H9 (cell line): Measurements from ENCODE around the gene DEGS2. TPM values are rescaled to one million over a fixed set of nuclear protein-coding genes. Genes with fewer than 3 reads are reported as not detected.
A peak's percentile ranks its signal among the peaks of the same experiment; 100 is the strongest.

ENCODE experiments used
- DNase-seq: peaks from one replicate; pipeline ENCODE4 v3.0.0-alpha.2; 2017
- H2AFZ ChIP-seq: one replicate; pipeline ENCODE4 v1.6.1; 2013; ENCODE audit warnings: mild to moderate bottlenecking, low read length, control low read depth, moderate library complexity
- H2AK5ac ChIP-seq: 2 replicates; pipeline ENCODE4 v1.6.1; 2013; ENCODE audit warnings: low read length, control low read depth, mixed read lengths; ENCODE audit not compliant: insufficient read length
- H2BK120ac ChIP-seq: one replicate; pipeline ENCODE4 v1.6.1; 2013; ENCODE audit warnings: low read depth, mild to moderate bottlenecking, low read length, control low read depth, inconsistent platforms; ENCODE audit not compliant: poor library complexity, severe bottlenecking
- H2BK12ac ChIP-seq: 2 replicates; pipeline ENCODE4 v1.6.1; 2013; ENCODE audit warnings: low read length, control low read depth, mixed read lengths, low read depth; ENCODE audit not compliant: insufficient read length
- H2BK15ac ChIP-seq: 2 replicates; pipeline ENCODE4 v1.6.1; 2013; ENCODE audit warnings: low read depth, low read length, control low read depth
- H2BK20ac ChIP-seq: one replicate; pipeline ENCODE4 v1.6.1; 2013; ENCODE audit warnings: low read depth, mild to moderate bottlenecking, low read length, control low read depth, inconsistent platforms; ENCODE audit not compliant: poor library complexity, severe bottlenecking
- H2BK5ac ChIP-seq: 2 replicates; pipeline ENCODE4 v1.6.1; 2013; ENCODE audit warnings: low read length, control low read depth, mixed read lengths; ENCODE audit not compliant: insufficient read length
- H3K14ac ChIP-seq: 2 replicates; pipeline ENCODE4 v1.6.1; 2013; ENCODE audit warnings: low read length, control low read depth; ENCODE audit not compliant: insufficient read depth
- H3K18ac ChIP-seq: 2 replicates; pipeline ENCODE4 v1.6.1; 2013; ENCODE audit warnings: low read depth, mild to moderate bottlenecking, mixed read lengths, low read length, control low read depth; ENCODE audit not compliant: insufficient read length
- H3K23ac ChIP-seq: 2 replicates; pipeline ENCODE4 v1.6.1; 2013; ENCODE audit warnings: low read length, control low read depth, mixed read lengths, low read depth; ENCODE audit not compliant: insufficient read length
- H3K23me2 ChIP-seq: 2 replicates; pipeline ENCODE4 v1.6.1; 2013; ENCODE audit warnings: low read depth, mild to moderate bottlenecking, mixed read lengths, low read length, control low read depth; ENCODE audit not compliant: insufficient read length, poor library complexity, severe bottlenecking
- H3K27ac ChIP-seq: 2 replicates; pipeline ENCODE4 v1.5.1; 2013; ENCODE audit warnings: low read length, control low read depth, mixed read lengths, low read depth; ENCODE audit not compliant: insufficient read length
- H3K27me3 ChIP-seq: 2 replicates; pipeline ENCODE4 v1.6.1; 2013; ENCODE audit warnings: low read length, control low read depth, inconsistent platforms; ENCODE audit not compliant: insufficient read depth
- H3K4ac ChIP-seq: 2 replicates; pipeline ENCODE4 v1.6.1; 2013; ENCODE audit warnings: low read depth, mild to moderate bottlenecking, control low read depth, inconsistent platforms, low read length, moderate library complexity
- H3K4me1 ChIP-seq: 2 replicates; pipeline ENCODE4 v1.6.1; 2013; ENCODE audit warnings: low read length, control low read depth, inconsistent platforms; ENCODE audit not compliant: insufficient read depth
- H3K4me2 ChIP-seq: 2 replicates; pipeline ENCODE4 v1.6.1; 2013; ENCODE audit warnings: low read length, control low read depth, mixed read lengths; ENCODE audit not compliant: insufficient read length, insufficient read depth
- H3K56ac ChIP-seq: 2 replicates; pipeline ENCODE4 v1.6.1; 2013; ENCODE audit warnings: low read depth, mild to moderate bottlenecking, mixed read lengths, low read length, control low read depth; ENCODE audit not compliant: insufficient read length
- H3K79me1 ChIP-seq: 2 replicates; pipeline ENCODE4 v1.6.1; 2013; ENCODE audit warnings: low read depth, mild to moderate bottlenecking, moderate library complexity, low read length, control low read depth, inconsistent platforms; ENCODE audit not compliant: insufficient read depth, poor library complexity, severe bottlenecking
- H3K79me2 ChIP-seq: 2 replicates; pipeline ENCODE4 v1.6.1; 2013; ENCODE audit warnings: low read length, control low read depth, inconsistent platforms; ENCODE audit not compliant: insufficient read depth
- H3K9ac ChIP-seq: 2 replicates; pipeline ENCODE4 v1.6.1; 2013; ENCODE audit warnings: low read length, control low read depth, mixed read lengths; ENCODE audit not compliant: insufficient read length; ENCODE audit errors: extremely low read depth
- H3K9me3 ChIP-seq: one replicate; pipeline ENCODE4 v1.6.1; 2013; ENCODE audit warnings: low read depth, low read length, inconsistent platforms; ENCODE audit not compliant: control insufficient read depth
- H3T11ph ChIP-seq: one replicate; pipeline ENCODE4 v1.6.1; 2013; ENCODE audit warnings: mild to moderate bottlenecking, low read length, control low read depth, inconsistent platforms
- H4K20me1 ChIP-seq: one replicate; pipeline ENCODE4 v1.6.1; 2013; ENCODE audit not compliant: control insufficient read depth, insufficient read length, insufficient read depth
- H4K5ac ChIP-seq: 2 replicates; pipeline ENCODE4 v1.6.1; 2013; ENCODE audit warnings: low read depth, mild to moderate bottlenecking, mixed read lengths, low read length, control low read depth; ENCODE audit not compliant: insufficient read length
- H4K8ac ChIP-seq: replicated peaks from 2 replicates; pipeline ENCODE4 v1.6.1; 2013; ENCODE audit warnings: low read length, control low read depth, mixed read lengths, low read depth; ENCODE audit not compliant: insufficient read length
- H4K91ac ChIP-seq: 2 replicates; pipeline ENCODE4 v1.6.1; 2013; ENCODE audit warnings: low read depth, mild to moderate bottlenecking, moderate library complexity, mixed read lengths, low read length, control low read depth; ENCODE audit not compliant: insufficient read length
- H3K27ac Mint-ChIP-seq, 3 experiments: 2 replicates in 2 of 3; 3 replicates in 1 of 3; pipeline ENCODE4 v1.8.0; 2020 to 2021; ENCODE audit warnings: mixed read lengths in 3 of 3, mild to moderate bottlenecking in 1 of 3, moderate library complexity in 1 of 3
- H3K27me3 Mint-ChIP-seq: 2 replicates; pipeline ENCODE4 v1.8.0; 2021; ENCODE audit warnings: low read depth, mild to moderate bottlenecking, moderate library complexity, mixed read lengths
- H3K36me3 Mint-ChIP-seq, 3 experiments: 2 replicates in 2 of 3; 3 replicates in 1 of 3; pipeline ENCODE4 v1.8.0; 2020 to 2021; ENCODE audit warnings: low read depth in 3 of 3, mixed read lengths in 3 of 3; ENCODE audit not compliant: insufficient read depth in 1 of 3
- H3K4me1 Mint-ChIP-seq, 2 experiments: 2 replicates each; pipeline ENCODE4 v1.8.0; 2020; ENCODE audit warnings: mixed read lengths in 2 of 2
- H3K4me3 Mint-ChIP-seq, 2 experiments: 2 replicates in 1 of 2; 3 replicates in 1 of 2; pipeline ENCODE4 v1.8.0; 2020 to 2021; ENCODE audit warnings: mild to moderate bottlenecking in 2 of 2, mixed read lengths in 2 of 2, moderate library complexity in 1 of 2
- H3K9me3 Mint-ChIP-seq, 2 experiments: 2 replicates in 1 of 2; 3 replicates in 1 of 2; pipeline ENCODE4 v1.8.0; 2020; ENCODE audit warnings: mild to moderate bottlenecking in 2 of 2, mixed read lengths in 2 of 2, moderate library complexity in 1 of 2
- CTCF ChIP-seq: fragments of 200-600 bp; sonication (generic); conservative IDR thresholded peaks from 3 replicates; pipeline ENCODE4 v1.8.0; 2021; ENCODE audit warnings: antibody characterized with exemption, mild to moderate bottlenecking
- WGBS: extraction: QIAGEN DNeasy Blood & Tissue Kit; methylation state at CpG from one replicate; pipeline ENCODE4 v1.1.7; 2013; ENCODE audit warnings: missing lambda C conversion rate, low lambda C conversion rate, mixed read lengths; ENCODE audit not compliant: insufficient read length; ENCODE audit errors: extremely low coverage; 5-methylcytosine and 5-hydroxymethylcytosine counted together
- total RNA-seq: library from RNA; stranded (reverse); gene quantifications from 2 replicates; pipeline ENCODE4 v1.2.1, GENCODE V29; 2021

DEGS2 gene
- total RNA-seq, 1 experiment from 2014 or later: 0.72 TPM

GRCh38 chr14:100104523-100105300, 54.7 kb downstream of the DEGS2 start:
- Mint-ChIP-seq H3K27ac (no peak overlapping the region), H3K4me3 (no peak overlapping the region), H3K27me3 (no peaks in the 10 kb centered on the region), H3K9me3 (no peaks in the 10 kb centered on the region), H3K36me3 (no peaks in the 10 kb centered on the region; a peak in 1 of 7 replicates), H3K4me1 (peaks cover 16 to 21% of the 10 kb centered on the region in 2 experiments)
- Histone ChIP-seq H3K27me3 (no peaks in the 10 kb centered on the region), H3K23me2 (no peaks in the 10 kb centered on the region), H2BK12ac (no peak overlapping the region), H3K56ac (no peak overlapping the region), H3K79me1 (no peaks in the 10 kb centered on the region), H3K27ac (no peak overlapping the region), H3K23ac (no peak overlapping the region), H3K4ac (no peak overlapping the region), H4K5ac (no peak overlapping the region), H3K79me2 (no peaks in the 10 kb centered on the region), H4K20me1 (no peaks in the 10 kb centered on the region), H4K91ac (no peak overlapping the region), H2BK15ac (no peak overlapping the region), H2AK5ac (no peak overlapping the region), H3K4me2 (no peak overlapping the region), H2BK120ac (no peak overlapping the region), H2BK20ac (no peak overlapping the region), H3K4me1 (peaks cover 4% of the 10 kb centered on the region; the same call in 1 of the 2 replicates), H2BK5ac (no peak overlapping the region), H3K18ac (no peak overlapping the region), H2AFZ (no peak overlapping the region), H4K8ac (no peak overlapping the region), H3T11ph (no peak overlapping the region), H3K9ac (no peak overlapping the region), H3K9me3 (no peaks in the 10 kb centered on the region), H3K14ac (no peak overlapping the region)
- DNase-seq: no peak
- no CpG with 5 or more reads among the region's 7 CpGs for WGBS
- peak; percentile 49 for TF ChIP-seq CTCF
